SU-DHL-6 (cell line): ENCODE results near the gene DCAF15.
A peak's percentile ranks its signal among the peaks of the same experiment; 100 is the strongest.

Experiments used
- H2AFZ ChIP-seq: fragments of 200-600 bp; sonication (generic); 2 replicates; pipeline ENCODE4 v1.6.1; 2014; ENCODE audit warnings: low read depth, mild to moderate bottlenecking, moderate library complexity, mixed read lengths, antibody characterized with exemption, low read length; ENCODE audit not compliant: severe bottlenecking
- H3F3A ChIP-seq: fragments of 200-600 bp; shearing (Covaris generic); 2 replicates; pipeline ENCODE4 v1.6.0; 2016; ENCODE audit warnings: antibody characterized with exemption, mild to moderate bottlenecking; ENCODE audit not compliant: insufficient read depth
- H3K27ac ChIP-seq: fragments of 200-600 bp; sonication (generic); 2 replicates; pipeline ENCODE4 v1.5.1; 2016; ENCODE audit warnings: low read depth, mild to moderate bottlenecking, low read length, moderate library complexity, mixed read lengths
- H3K27me3 ChIP-seq: fragments of 200-600 bp; sonication (generic), shearing (Covaris generic); 2 replicates; pipeline ENCODE4 v1.6.0; 2014; ENCODE audit warnings: mild to moderate bottlenecking, low read length
- H3K36me3 ChIP-seq: fragments of 200-600 bp; sonication (generic); 2 replicates; pipeline ENCODE4 v1.6.1; 2014; ENCODE audit warnings: mild to moderate bottlenecking, low read length, mixed read lengths
- H3K4me2 ChIP-seq: fragments of 300-600, 200-600 bp; shearing (Covaris generic), sonication (generic); 2 replicates; pipeline ENCODE4 v1.6.0; 2014; ENCODE audit warnings: low read length, low read depth, mild to moderate bottlenecking; ENCODE audit not compliant: poor library complexity, severe bottlenecking
- H3K4me3 ChIP-seq: fragments of 200-600 bp; sonication (generic); 2 replicates; pipeline ENCODE4 v1.5.1; 2014; ENCODE audit warnings: antibody characterized with exemption, low read length, mild to moderate bottlenecking, mixed read lengths; ENCODE audit not compliant: insufficient read depth, poor library complexity, severe bottlenecking
- H3K79me2 ChIP-seq: fragments of 200-600 bp; sonication (generic); 2 replicates; pipeline ENCODE4 v1.6.1; 2014; ENCODE audit warnings: mild to moderate bottlenecking, low read length, moderate library complexity; ENCODE audit not compliant: insufficient read depth
- H3K9ac ChIP-seq: fragments of 200-600 bp; sonication (generic); 2 replicates; pipeline ENCODE4 v1.7.0; 2014; ENCODE audit warnings: mild to moderate bottlenecking, low read length
- H3K9me2 ChIP-seq: fragments of 200-600 bp; sonication (generic); replicated peaks from 2 replicates; pipeline ENCODE4 v1.6.1; 2014; ENCODE audit warnings: low read length; ENCODE audit not compliant: insufficient read depth
- H3K9me3 ChIP-seq: fragments of 200-600 bp; sonication (generic); 2 replicates; pipeline ENCODE4 v1.6.1; 2014; ENCODE audit warnings: low read length, mixed read lengths; ENCODE audit not compliant: insufficient read depth
- H4K20me1 ChIP-seq: fragments of 200-600 bp; sonication (generic); 2 replicates; pipeline ENCODE4 v1.6.1; 2014; ENCODE audit warnings: low read depth, mild to moderate bottlenecking, antibody characterized with exemption, low read length, moderate library complexity, mixed read lengths
- EZH2phosphoT487 ChIP-seq: fragments of 200-600 bp; sonication (generic), shearing (Covaris generic); conservative IDR thresholded peaks from 2 replicates; pipeline ENCODE4 v1.6.1; 2018; ENCODE audit warnings: mild to moderate bottlenecking, antibody characterized with exemption, low read length, moderate library complexity, mixed read lengths
- TF ChIP-seq, protein P1 (sequence below): fragments of 200-600 bp; sonication (generic); IDR thresholded peaks from one replicate; pipeline ENCODE4 v1.5.1; 2017; ENCODE audit warnings: antibody characterized with exemption, mild to moderate bottlenecking, low read length, moderate library complexity; ENCODE audit not compliant: insufficient read depth, poor library complexity, severe bottlenecking

DCAF15 gene

GRCh38 chr19:13905634-13906520 lies 46.4 kb upstream of the DCAF15 start, which contains the start of the genes BRME1 and CC2D1A:
Gene BRME1 (minus strand): TSS chr19:13906117. CDS start chr19:13904892, 1,225 bp downstream.
Gene CC2D1A (plus strand): TSS chr19:13906201. CDS start chr19:13906442, 241 bp downstream.
- Histone ChIP-seq H3K27me3 (no peaks in the 10 kb centered on the region), H3F3A (0 out of 2 replicates have a peak, but pooled peaks cover 3% of the 10 kb centered on the region), H3K27ac (peak within 1 kb of the TSS; percentile 24; the same call in 1 of the 2 replicates), H3K36me3 (no peaks in the 10 kb centered on the region), H3K9ac (peak within 1 kb of the TSS; percentile 74), H2AFZ (peak within 1 kb of the TSS; percentile 66), H4K20me1 (no peaks in the 10 kb centered on the region), H3K9me3 (no peaks in the 10 kb centered on the region), H3K79me2 (peaks cover 4% of the 10 kb centered on the region), H3K4me3 (peak within 1 kb of the TSS; percentile 74), H3K9me2 (no peaks in the 10 kb centered on the region), H3K4me2 (peak within 1 kb of the TSS; percentile 54)
- TF ChIP-seq, protein P1, sequence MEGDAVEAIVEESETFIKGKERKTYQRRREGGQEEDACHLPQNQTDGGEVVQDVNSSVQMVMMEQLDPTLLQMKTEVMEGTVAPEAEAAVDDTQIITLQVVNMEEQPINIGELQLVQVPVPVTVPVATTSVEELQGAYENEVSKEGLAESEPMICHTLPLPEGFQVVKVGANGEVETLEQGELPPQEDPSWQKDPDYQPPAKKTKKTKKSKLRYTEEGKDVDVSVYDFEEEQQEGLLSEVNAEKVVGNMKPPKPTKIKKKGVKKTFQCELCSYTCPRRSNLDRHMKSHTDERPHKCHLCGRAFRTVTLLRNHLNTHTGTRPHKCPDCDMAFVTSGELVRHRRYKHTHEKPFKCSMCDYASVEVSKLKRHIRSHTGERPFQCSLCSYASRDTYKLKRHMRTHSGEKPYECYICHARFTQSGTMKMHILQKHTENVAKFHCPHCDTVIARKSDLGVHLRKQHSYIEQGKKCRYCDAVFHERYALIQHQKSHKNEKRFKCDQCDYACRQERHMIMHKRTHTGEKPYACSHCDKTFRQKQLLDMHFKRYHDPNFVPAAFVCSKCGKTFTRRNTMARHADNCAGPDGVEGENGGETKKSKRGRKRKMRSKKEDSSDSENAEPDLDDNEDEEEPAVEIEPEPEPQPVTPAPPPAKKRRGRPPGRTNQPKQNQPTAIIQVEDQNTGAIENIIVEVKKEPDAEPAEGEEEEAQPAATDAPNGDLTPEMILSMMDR, result no peak
- no peak for TF ChIP-seq EZH2phosphoT487

DNA sequence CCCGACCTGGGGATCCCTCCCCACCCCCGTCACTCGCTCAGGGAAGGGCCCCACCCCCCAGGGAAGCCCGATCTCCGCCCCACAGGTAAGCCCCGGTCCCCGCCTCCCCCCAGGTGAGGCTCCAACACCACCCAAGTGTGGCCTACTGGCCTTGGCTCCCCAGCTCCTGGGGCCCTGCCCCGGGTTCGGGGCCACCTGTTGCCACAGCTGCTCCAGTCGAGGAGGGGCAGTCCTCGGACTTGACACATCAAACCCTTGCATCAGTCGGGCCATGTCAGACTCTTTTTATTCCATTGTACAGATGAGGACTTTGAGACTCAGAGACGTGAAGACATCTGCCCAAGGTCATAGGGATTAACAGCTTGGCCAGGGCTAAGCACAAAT lies 45.8 kb upstream of the DCAF15 start:
- Histone ChIP-seq H3K9me3 (no peaks in the 10 kb centered on the region), H3K4me3 (peak overlapping the region; percentile 74), H3K9ac (peak overlapping the region; percentile 74), H3K27me3 (no peaks in the 10 kb centered on the region), H3K79me2 (peaks cover 4% of the 10 kb centered on the region), H4K20me1 (no peaks in the 10 kb centered on the region), H3K9me2 (no peaks in the 10 kb centered on the region), H3K27ac (no peak overlapping the region; the same call in 1 of the 2 replicates), H2AFZ (peak overlapping the region; percentile 66), H3K4me2 (peak overlapping the region; percentile 54), H3F3A (0 out of 2 replicates have a peak, but pooled peaks cover 3% of the 10 kb centered on the region), H3K36me3 (no peaks in the 10 kb centered on the region)
- TF ChIP-seq EZH2phosphoT487, result no peak
- TF ChIP-seq, protein P1, result no peak

DNA sequence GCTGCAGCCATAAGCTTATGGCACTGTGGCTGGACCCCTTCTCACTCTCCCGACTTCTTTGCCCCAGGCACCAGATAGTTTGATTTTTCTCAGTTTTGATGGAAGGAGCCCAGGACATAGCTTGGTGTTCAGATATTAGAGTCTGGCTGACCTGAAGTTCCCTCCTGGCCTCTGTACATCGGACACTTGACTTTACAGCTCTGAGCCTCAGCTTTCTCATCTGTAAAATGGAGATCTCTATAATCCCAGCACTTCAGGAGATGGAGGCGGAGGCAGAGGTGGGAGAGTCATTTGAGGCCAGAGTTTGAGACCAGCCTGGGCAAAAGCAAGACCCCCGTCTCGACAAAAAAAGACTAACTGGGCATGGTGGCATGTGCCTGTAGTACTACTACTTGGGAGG lies 45.4 kb upstream of the DCAF15 start:
- Histone ChIP-seq H3K9me3 (no peaks in the 10 kb centered on the region), H3K36me3 (no peaks in the 10 kb centered on the region), H3K27me3 (no peaks in the 10 kb centered on the region), H3K4me2 (peak overlapping the region; percentile 54), H3K27ac (no peak overlapping the region), H3K9me2 (no peaks in the 10 kb centered on the region), H3F3A (0 out of 2 replicates have a peak, but pooled peaks cover 3% of the 10 kb centered on the region), H3K4me3 (peak overlapping the region; percentile 74), H4K20me1 (no peaks in the 10 kb centered on the region), H2AFZ (no peak overlapping the region), H3K9ac (peak overlapping the region; percentile 74), H3K79me2 (peaks cover 4% of the 10 kb centered on the region)
- TF ChIP-seq EZH2phosphoT487, result no peak
- TF ChIP-seq, protein P1, result no peak
